ENCODE results near the gene ZBED2. TPM values are rescaled to one million over a fixed set of nuclear protein-coding genes. Genes with fewer than 3 reads are reported as not detected.

ZBED2 gene
- total and polyA plus RNA-seq, 2 of the 13 experiments (the other 11 are each of a cell fraction or from before 2014, with no cell fraction given) = 0.04 TPM; not detected in 1

GRCh38 chr3:111568355-111568754 is 26.8 kb downstream of the ZBED2 start:
- in situ Hi-C loops (cut with HindIII; ENCODE audit: extremely low pct_ligation_motif_present, low pct_unique_long_range_greater_than_20kb) (no loop called here), intact Hi-C loops (cut with micrococcal nuclease; ENCODE audit: unreplicated experiment) (no loop called here)
- Histone ChIP-seq H3K4me2 (ENCODE audit: low read depth, low read length) (no peak overlapping the region), H3K9ac (ENCODE audit: insufficient read depth, low read depth, low read length) (no peak overlapping the region), H3K9me3 (ENCODE audit: low read length) (no peaks in the 10 kb centered on the region), H3K4me1 (ENCODE audit: insufficient read depth, low read length) (no peaks in the 10 kb centered on the region), H3K79me2 (ENCODE audit: insufficient read depth, low read length) (no peaks in the 10 kb centered on the region), H3K36me3 (replicated peaks in 1 of 2; ENCODE audit: control insufficient read depth in 1 of 2, insufficient read depth in 2 of 2, low read length in 2 of 2) (no peaks in the 10 kb centered on the region), H3K27me3 (ENCODE audit: control insufficient read depth in 1 of 2, insufficient read depth in 2 of 2, low read length in 2 of 2) (no peaks in the 10 kb centered on the region), H2AFZ (ENCODE audit: low read length) (no peak overlapping the region), H3K27ac (ENCODE audit: extremely low read length, insufficient read depth, low read length) (no peak overlapping the region), H3K4me3 (replicated peaks in 1 of 3; ENCODE audit: insufficient read depth in 1 of 3, low read depth in 2 of 3, low read length in 3 of 3) (no peak overlapping the region), H4K20me1 (ENCODE audit: insufficient read depth, low read length) (no peaks in the 10 kb centered on the region)
- TF ChIP-seq RFX5 (IDR thresholded peaks at IDR 0.05; ENCODE audit: low read depth, low read length) (no peak), ZNF766 (CRISPR knock-in tag; IDR thresholded peaks at IDR 0.05; ENCODE audit: borderline replicate concordance) (no peak), ZSCAN21 (CRISPR knock-in tag; IDR thresholded peaks at IDR 0.05; ENCODE audit: borderline replicate concordance) (no peak), PRDM4 (CRISPR knock-in tag; IDR thresholded peaks at IDR 0.05; ENCODE audit: borderline replicate concordance) (no peak), ZBTB10 (CRISPR knock-in tag; IDR thresholded peaks at IDR 0.05; ENCODE audit: borderline replicate concordance) (no peak), HNF4A (CRISPR knock-in tag; IDR thresholded peaks at IDR 0.05) (no peak), MBNL3 (CRISPR knock-in tag; conservative IDR thresholded peaks at IDR 0.05) (no peak)
- ChIA-PET CTCF (ENCODE audit: low intra/inter-chr PET ratio, low total read pairs) (no interaction called here), POLR2A (no interaction called here)
- no peak for ATAC-seq
- no peak for DNase-seq (ENCODE audit: low spot score)
- 2% methylated on average over 2 of the region's 2 CpGs for WGBS (ENCODE audit: low lambda C conversion rate)
- FAIRE-seq = no peak
- BruUV-seq (replicated peaks) = no TSS peak
